HEK293T (cell line): ENCODE results near the gene KIDINS220.

Experiments
- ARNT ChIP-seq: fragments of 450-650 bp; IDR thresholded peaks from 2 replicates; pipeline ENCODE4 v1.6.1; 2017; ENCODE audit warnings: mild to moderate bottlenecking
- BHLHE40 ChIP-seq: fragments of 450-650 bp; IDR thresholded peaks from 2 replicates; pipeline ENCODE4 v1.6.1; 2016; ENCODE audit warnings: mild to moderate bottlenecking, moderate library complexity, borderline replicate concordance
- CTBP1 ChIP-seq: fragments of 450-650 bp; IDR thresholded peaks from 2 replicates; pipeline ENCODE4 v1.6.1; 2016; ENCODE audit warnings: borderline replicate concordance
- ELF4 ChIP-seq: fragments of 450-650 bp; IDR thresholded peaks from 2 replicates; pipeline ENCODE4 v1.6.1; 2017; ENCODE audit warnings: antibody characterized with exemption
- FOXA1 ChIP-seq: fragments of 450-650 bp; IDR thresholded peaks from 2 replicates; pipeline ENCODE4 v1.6.1; 2016; ENCODE audit warnings: mild to moderate bottlenecking
- FOXK2 ChIP-seq: fragments of 450-650 bp; IDR thresholded peaks from 2 replicates; pipeline ENCODE4 v1.6.1; 2016; ENCODE audit warnings: mild to moderate bottlenecking
- FOXM1 ChIP-seq: fragments of 450-650 bp; IDR thresholded peaks from 2 replicates; pipeline ENCODE4 v1.6.1; 2017; ENCODE audit warnings: mild to moderate bottlenecking, borderline replicate concordance
- L3MBTL2 ChIP-seq: fragments of 450-650 bp; conservative IDR thresholded peaks from 2 replicates; pipeline ENCODE4 v1.6.1; 2016; ENCODE audit warnings: mild to moderate bottlenecking
- LEF1 ChIP-seq: fragments of 450-650 bp; IDR thresholded peaks from 2 replicates; pipeline ENCODE4 v1.6.1; 2017; ENCODE audit warnings: mild to moderate bottlenecking, borderline replicate concordance
- NFRKB ChIP-seq: fragments of 450-650 bp; IDR thresholded peaks from 2 replicates; pipeline ENCODE4 v1.6.1; 2016; ENCODE audit warnings: mild to moderate bottlenecking, moderate library complexity
- PKNOX1 ChIP-seq: fragments of 450-650 bp; IDR thresholded peaks from 2 replicates; pipeline ENCODE4 v1.6.1; 2016
- SP1 ChIP-seq: fragments of 450-650 bp; IDR thresholded peaks from 2 replicates; pipeline ENCODE4 v1.6.1; 2017
- SUZ12 ChIP-seq: fragments of 450-650 bp; IDR thresholded peaks from 2 replicates; pipeline ENCODE4 v1.6.1; 2016; ENCODE audit warnings: mild to moderate bottlenecking
- TARDBP ChIP-seq: fragments of 450-650 bp; IDR thresholded peaks from 2 replicates; pipeline ENCODE4 v1.6.1; 2016

- TF ChIP-seq CTBP1 (no peak), FOXK2 (no peak), ELF4 (no peak), TARDBP (no peak), NFRKB (no peak), FOXM1 (no peak), SUZ12 (no peak), FOXA1 (no peak), L3MBTL2 (no peak), SP1 (no peak), BHLHE40 (no peak), PKNOX1 (no peak), LEF1 (no peak), ARNT (no peak)
Measured at GRCh38 chr2:8732601-8733000, 104.8 kb downstream of the KIDINS220 start.
